ENCODE results near the gene TNS2. TPM values are rescaled to one million over a fixed set of nuclear protein-coding genes. Genes with fewer than 3 reads are reported as not detected.

Gene TNS2
- total and polyA plus RNA-seq, 2 of the 13 experiments (the other 11 are each of a cell fraction or from before 2014, with no cell fraction given) = 8.9 to 20.4 TPM

- TF ChIP-seq ZNF407 (CRISPR knock-in tag; IDR thresholded peaks at IDR 0.05; ENCODE audit: not compliant biosample characterization) (no peak), ZNF264 (CRISPR knock-in tag; IDR thresholded peaks at IDR 0.05) (no peak), SRSF1 (optimal IDR thresholded peaks at IDR 0.05; ENCODE audit: low read depth, low read length) (no peak), CCDC6 (CRISPR knock-in tag; IDR thresholded peaks at IDR 0.05) (no peak), IKZF4 (CRISPR knock-in tag; IDR thresholded peaks at IDR 0.05; ENCODE audit: borderline replicate concordance, low read depth, not compliant biosample characterization) (no peak), ZC3H4 (CRISPR knock-in tag; IDR thresholded peaks at IDR 0.05; ENCODE audit: borderline replicate concordance) (no peak), NCOA1 (CRISPR knock-in tag; IDR thresholded peaks at IDR 0.05) (no peak), SSRP1 (CRISPR knock-in tag; IDR thresholded peaks at IDR 0.05) (no peak), CSRNP2 (CRISPR knock-in tag; conservative IDR thresholded peaks at IDR 0.05; ENCODE audit: low read depth) (no peak), RFXANK (CRISPR knock-in tag; IDR thresholded peaks at IDR 0.05) (no peak), FOXA1 (IDR thresholded peaks at IDR 0.05) (no peak), FOXA1 (CRISPR knock-in tag; IDR thresholded peaks at IDR 0.05) (no peak), NCOA5 (CRISPR knock-in tag; IDR thresholded peaks at IDR 0.05) (no peak), THAP7 (CRISPR knock-in tag; IDR thresholded peaks at IDR 0.05) (no peak; the same call in 1 of the 2 replicates), KLF11 (CRISPR knock-in tag; IDR thresholded peaks at IDR 0.05) (no peak), HNF1B (CRISPR knock-in tag; IDR thresholded peaks at IDR 0.05) (no peak), TRIM24 (CRISPR knock-in tag; IDR thresholded peaks at IDR 0.05) (no peak), DR1 (CRISPR knock-in tag; IDR thresholded peaks at IDR 0.05) (no peak)
Measured at GRCh38 chr12:53097564-53098353, 47.9 kb downstream of the TNS2 start, which contains the start of gene IGFBP6 (continued).

All from HepG2 (cell line).